Right lobe of liver (tissue), 4 donors: ENCODE results near the gene ZSWIM2.

Source experiments
- POLR2A ChIP-seq: fragments of 450-650 bp; IDR thresholded peaks from one replicate; pipeline ENCODE4 v1.6.1; 2017; ENCODE audit warnings: antibody characterized with exemption, mild to moderate bottlenecking
- TF ChIP-seq, protein P1 (sequence below), 4 donors: fragments of 200-600 bp in 3 of 4; fragments of 450-650 bp in 1 of 4; IDR thresholded peaks; one replicate each; pipeline versions ENCODE4 v1.5.1 to v1.8.0; 2016 to 2022; ENCODE audit warnings: antibody characterized with exemption in 4 of 4, mild to moderate bottlenecking in 2 of 4
- donor health status: DM: no; HTN: no; CAD: no.
- donor health status: DM: no; HTN: no; CAD: no.
- donor health status: DM: no; HTN: yes; CAD: no.

DNA sequence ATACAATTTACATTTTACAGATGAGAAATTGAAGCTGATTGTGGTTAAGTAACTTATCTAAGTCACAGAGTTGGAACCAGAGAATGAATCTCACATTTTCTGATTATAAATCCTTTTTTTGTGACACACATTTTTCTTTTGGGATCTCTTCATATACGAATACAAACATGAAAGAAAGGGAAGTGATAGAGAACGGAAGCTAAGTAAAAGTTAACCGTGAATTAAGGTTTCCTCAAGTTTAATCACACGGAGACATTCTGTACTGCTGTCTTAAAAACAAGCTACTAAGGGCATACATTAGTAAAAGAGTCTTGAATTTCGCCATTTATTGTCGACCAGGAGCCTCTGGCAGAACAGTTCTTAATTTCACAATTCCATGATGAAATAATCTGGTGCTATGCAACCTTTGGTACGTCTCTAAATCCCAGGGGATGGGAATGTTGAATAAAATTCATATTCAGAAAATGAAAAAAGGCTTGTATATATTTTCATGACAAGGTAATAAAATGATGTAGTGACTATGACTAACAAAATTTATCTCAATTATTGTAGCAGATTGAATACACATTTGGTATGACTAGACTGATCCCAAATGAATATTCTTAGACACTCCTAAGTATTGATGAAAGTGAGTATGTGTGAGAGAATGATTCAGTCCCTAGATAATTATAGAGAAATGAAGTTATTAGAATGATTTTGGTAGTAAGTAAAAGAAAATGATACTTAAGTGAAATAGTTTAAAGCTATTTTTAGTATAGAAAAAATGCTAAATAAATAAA, 40.3 kb upstream of the ZSWIM2 start:
- TF ChIP-seq POLR2A = no peak
- TF ChIP-seq, protein P1, sequence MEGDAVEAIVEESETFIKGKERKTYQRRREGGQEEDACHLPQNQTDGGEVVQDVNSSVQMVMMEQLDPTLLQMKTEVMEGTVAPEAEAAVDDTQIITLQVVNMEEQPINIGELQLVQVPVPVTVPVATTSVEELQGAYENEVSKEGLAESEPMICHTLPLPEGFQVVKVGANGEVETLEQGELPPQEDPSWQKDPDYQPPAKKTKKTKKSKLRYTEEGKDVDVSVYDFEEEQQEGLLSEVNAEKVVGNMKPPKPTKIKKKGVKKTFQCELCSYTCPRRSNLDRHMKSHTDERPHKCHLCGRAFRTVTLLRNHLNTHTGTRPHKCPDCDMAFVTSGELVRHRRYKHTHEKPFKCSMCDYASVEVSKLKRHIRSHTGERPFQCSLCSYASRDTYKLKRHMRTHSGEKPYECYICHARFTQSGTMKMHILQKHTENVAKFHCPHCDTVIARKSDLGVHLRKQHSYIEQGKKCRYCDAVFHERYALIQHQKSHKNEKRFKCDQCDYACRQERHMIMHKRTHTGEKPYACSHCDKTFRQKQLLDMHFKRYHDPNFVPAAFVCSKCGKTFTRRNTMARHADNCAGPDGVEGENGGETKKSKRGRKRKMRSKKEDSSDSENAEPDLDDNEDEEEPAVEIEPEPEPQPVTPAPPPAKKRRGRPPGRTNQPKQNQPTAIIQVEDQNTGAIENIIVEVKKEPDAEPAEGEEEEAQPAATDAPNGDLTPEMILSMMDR (IDR thresholded peaks at IDR 0.05) = no peak
